Adipocyte (in vitro differentiated cells): Measurements from ENCODE around the gene CAVIN2.

Experiments
- DNase-seq: peaks from one replicate; pipeline ENCODE4 v3.0.0-alpha.2; 2015; ENCODE audit warnings: low read depth
- H3K27me3 ChIP-seq: replicated peaks from 2 replicates; pipeline ENCODE4 v1.7.0; 2013; ENCODE audit warnings: mild to moderate bottlenecking, low read length, moderate library complexity; ENCODE audit not compliant: control insufficient read depth, insufficient read depth
- H3K36me3 ChIP-seq: 2 replicates; pipeline ENCODE4 v1.7.0; 2013; ENCODE audit warnings: low read length, mild to moderate bottlenecking, moderate library complexity; ENCODE audit not compliant: control insufficient read depth, insufficient read depth, severe bottlenecking
- H3K4me1 ChIP-seq: 2 replicates; pipeline ENCODE4 v1.7.0; 2013; ENCODE audit warnings: mild to moderate bottlenecking, low read length, moderate library complexity; ENCODE audit not compliant: control insufficient read depth, insufficient read depth
- H3K4me3 ChIP-seq: 2 replicates; pipeline ENCODE4 v1.7.0; 2013; ENCODE audit warnings: mild to moderate bottlenecking, low read length, moderate library complexity
- H3K9ac ChIP-seq: 2 replicates; pipeline ENCODE4 v1.7.0; 2013; ENCODE audit warnings: mild to moderate bottlenecking, low read length, moderate library complexity
- H3K9me3 ChIP-seq: 2 replicates; pipeline ENCODE4 v1.7.0; 2013; ENCODE audit warnings: mild to moderate bottlenecking, low read length, moderate library complexity; ENCODE audit not compliant: control insufficient read depth

Gene CAVIN2

DNA sequence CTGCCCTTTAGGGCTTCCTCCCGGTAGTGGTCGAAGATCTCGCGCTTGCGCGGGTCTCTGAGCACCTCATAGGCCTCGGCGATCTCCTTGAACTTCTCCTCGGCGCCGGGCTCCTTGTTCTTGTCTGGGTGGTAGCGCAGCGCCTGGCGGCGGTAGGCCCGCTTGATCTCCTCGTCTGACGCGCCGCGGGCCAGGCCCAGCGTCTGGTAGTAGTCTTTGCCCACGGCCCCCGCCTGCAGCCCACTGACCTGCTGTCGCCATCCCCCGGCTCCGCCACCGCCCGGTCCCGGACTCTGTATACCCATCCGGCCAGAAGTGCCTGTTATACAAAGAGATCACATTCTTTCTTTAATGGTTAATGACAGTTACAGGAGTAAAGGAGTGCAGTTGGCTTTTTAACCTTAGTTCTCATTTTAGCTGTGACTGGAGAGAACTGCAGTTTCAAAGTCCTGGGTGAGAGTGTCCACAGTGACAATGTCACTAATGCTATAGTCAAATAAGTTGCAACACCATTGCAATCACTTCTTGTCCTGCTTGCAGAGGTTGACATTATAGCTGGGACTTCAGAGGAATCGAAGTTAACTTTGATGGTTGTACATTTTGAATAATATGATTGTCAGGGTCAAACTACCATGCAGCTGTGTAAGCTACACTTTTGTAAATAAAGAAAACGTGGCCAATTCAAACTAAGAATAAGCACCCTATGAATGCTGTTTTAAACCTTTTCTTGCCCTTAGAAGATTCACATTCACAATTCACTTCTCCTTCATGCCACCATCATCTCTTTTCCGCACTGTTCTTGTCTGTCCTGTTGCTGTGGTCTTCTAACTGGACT is 35.3 kb upstream of the CAVIN2 start:
- H3K36me3 ChIP-seq: no peaks in the 10 kb centered on the region
- no peaks in the 10 kb centered on the region for H3K27me3 ChIP-seq
- H3K4me3 ChIP-seq: no peak overlapping the region
- H3K9ac ChIP-seq: no peak overlapping the region
- DNase-seq: no peak
- peaks cover 27% of the 10 kb centered on the region for H3K4me1 ChIP-seq
- H3K9me3 ChIP-seq: no peaks in the 10 kb centered on the region

- H3K4me1 ChIP-seq: peaks cover 9% of the 10 kb centered on the region
- H3K9ac ChIP-seq: no peak overlapping the region
- no peaks in the 10 kb centered on the region for H3K27me3 ChIP-seq
- no peak overlapping the region for H3K4me3 ChIP-seq
- DNase-seq: peak; percentile 62
- no peaks in the 10 kb centered on the region for H3K9me3 ChIP-seq
- no peaks in the 10 kb centered on the region for H3K36me3 ChIP-seq
These were observed 31.8 kb upstream of the CAVIN2 start for GRCh38 chr2:191878548-191879279.

DNA sequence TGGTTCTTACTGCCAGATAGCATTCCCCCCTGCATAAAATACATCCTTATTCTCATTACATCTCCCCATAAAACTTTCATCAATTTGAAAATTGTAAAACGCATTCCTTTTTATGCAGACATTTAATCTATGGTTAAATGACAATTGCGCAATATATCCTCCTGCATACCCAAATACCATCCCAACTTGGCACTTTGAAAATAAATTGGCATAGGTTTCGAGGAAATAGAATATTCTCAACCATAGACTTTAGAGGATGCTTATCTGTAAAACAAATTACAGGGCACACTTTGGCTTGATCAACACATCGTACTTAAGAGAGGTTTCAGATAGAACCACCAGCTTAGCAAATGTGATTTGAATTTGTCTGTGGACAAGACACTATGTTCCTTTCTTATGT is 31.0 kb upstream of the CAVIN2 start:
- Histone ChIP-seq H3K27me3 (no peaks in the 10 kb centered on the region), H3K9me3 (no peaks in the 10 kb centered on the region), H3K4me3 (no peak overlapping the region), H3K36me3 (no peaks in the 10 kb centered on the region), H3K9ac (no peak overlapping the region), H3K4me1 (peaks cover 9% of the 10 kb centered on the region)
- peak; percentile 29 for DNase-seq

- H3K4me1 ChIP-seq: peaks cover 9% of the 10 kb centered on the region
- no peaks in the 10 kb centered on the region for H3K27me3 ChIP-seq
- H3K9ac ChIP-seq: no peak overlapping the region
- no peak overlapping the region for H3K4me3 ChIP-seq
- H3K9me3 ChIP-seq: no peaks in the 10 kb centered on the region
- no peak for DNase-seq
- H3K36me3 ChIP-seq: no peaks in the 10 kb centered on the region
These were observed 29.0 kb upstream of the CAVIN2 start for GRCh38 chr2:191875859-191876258.

GRCh38 chr2:191870744-191871143 is 23.9 kb upstream of the CAVIN2 start:
- Histone ChIP-seq H3K27me3 (no peaks in the 10 kb centered on the region), H3K36me3 (no peaks in the 10 kb centered on the region), H3K4me3 (no peak overlapping the region), H3K4me1 (peaks cover 20% of the 10 kb centered on the region), H3K9me3 (no peaks in the 10 kb centered on the region), H3K9ac (no peak overlapping the region)
- no peak for DNase-seq

DNA sequence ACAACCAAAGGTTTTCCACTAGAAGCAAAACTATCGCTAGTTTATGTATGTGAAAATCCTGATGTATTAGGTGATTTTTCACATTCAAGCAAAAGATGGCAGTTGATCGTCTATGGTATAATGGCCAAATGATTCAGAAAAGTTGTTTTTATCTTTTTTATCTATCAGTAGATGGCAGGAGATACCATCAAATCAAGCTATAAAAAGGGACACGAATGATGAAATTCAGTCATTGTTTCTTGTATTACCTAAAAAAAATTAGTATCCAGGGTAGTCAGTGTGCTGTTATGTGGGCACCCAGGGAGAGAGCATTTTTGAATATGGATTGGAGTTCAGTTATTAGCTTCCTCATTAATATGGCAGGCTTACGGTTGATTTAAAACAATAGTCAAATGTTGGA is 22.9 kb upstream of the CAVIN2 start:
- Histone ChIP-seq H3K9me3 (no peaks in the 10 kb centered on the region), H3K36me3 (no peaks in the 10 kb centered on the region), H3K4me3 (no peak overlapping the region), H3K27me3 (no peaks in the 10 kb centered on the region), H3K9ac (peak overlapping the region; percentile 25), H3K4me1 (peaks cover 27% of the 10 kb centered on the region)
- DNase-seq: no peak

GRCh38 chr2:191869178-191869577 is 22.3 kb upstream of the CAVIN2 start:
- DNase-seq: peak; percentile 34

DNA sequence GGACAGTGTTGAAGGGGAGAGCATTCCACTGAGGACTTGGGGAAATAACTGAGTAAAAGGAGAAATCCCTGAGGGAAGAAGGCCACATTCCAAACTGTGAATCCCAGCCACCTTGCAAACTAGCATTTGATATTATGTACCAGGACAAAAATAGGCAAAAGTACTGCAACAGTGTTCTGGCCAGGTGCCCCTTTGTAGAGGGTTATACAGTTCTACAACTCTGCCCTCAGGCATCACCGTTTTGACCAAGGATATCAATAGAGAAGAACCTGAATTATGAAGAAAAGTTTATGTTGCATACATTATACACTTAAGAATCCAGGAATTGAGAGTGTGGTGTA is 20.6 kb upstream of the CAVIN2 start:
- peak overlapping the region; percentile 63 for H3K9ac ChIP-seq
- no peaks in the 10 kb centered on the region for H3K36me3 ChIP-seq
- H3K4me3 ChIP-seq: no peak overlapping the region
- no peaks in the 10 kb centered on the region for H3K27me3 ChIP-seq
- H3K9me3 ChIP-seq: no peaks in the 10 kb centered on the region
- H3K4me1 ChIP-seq: peaks cover 39% of the 10 kb centered on the region
- no peak for DNase-seq

More at GRCh38 chr2:191869178-191869577, 22.3 kb upstream of the CAVIN2 start:
- Histone ChIP-seq H3K27me3 (no peaks in the 10 kb centered on the region), H3K9me3 (no peaks in the 10 kb centered on the region), H3K9ac (no peak overlapping the region), H3K4me3 (no peak overlapping the region), H3K36me3 (no peaks in the 10 kb centered on the region), H3K4me1 (peaks cover 33% of the 10 kb centered on the region)

- Histone ChIP-seq H3K9me3 (no peaks in the 10 kb centered on the region), H3K9ac (peak overlapping the region; percentile 69), H3K4me3 (peak overlapping the region; percentile 3), H3K36me3 (no peaks in the 10 kb centered on the region), H3K4me1 (peaks cover 44% of the 10 kb centered on the region), H3K27me3 (no peaks in the 10 kb centered on the region)
- DNase-seq: peak; percentile 86
These were observed 20.0 kb upstream of the CAVIN2 start for GRCh38 chr2:191866675-191867506.

- H3K36me3 ChIP-seq: no peaks in the 10 kb centered on the region
- H3K4me1 ChIP-seq: peaks cover 44% of the 10 kb centered on the region
- H3K4me3 ChIP-seq: no peak overlapping the region
- H3K9me3 ChIP-seq: no peaks in the 10 kb centered on the region
- peak overlapping the region; percentile 69 for H3K9ac ChIP-seq
- no peak for DNase-seq
- H3K27me3 ChIP-seq: no peaks in the 10 kb centered on the region
These were observed 19.3 kb upstream of the CAVIN2 start for GRCh38 chr2:191866195-191866594.
